Upper lobe of left lung (tissue), 6 donors: ENCODE results near the gene CELA1. TPM values are rescaled to one million over a fixed set of nuclear protein-coding genes. Genes with fewer than 3 reads are reported as not detected.
"Not testable (repeated sequence)": the region's sequence is repeated elsewhere in the genome, so short reads cannot be mapped to it uniquely, and the experiment has no call there.

ENCODE experiments used
- ATAC-seq, 2 donors: fragments of 200-7000 bp; cut with Tn5 transposase; one replicate each; pipeline ENCODE4 v1.9.1; 2022; ENCODE audit warnings: mild to moderate bottlenecking in 2 of 2, moderate library complexity in 2 of 2; ENCODE audit not compliant: low FRiP score in 2 of 2
- DNase-seq, 2 donors: peaks; one replicate each; pipeline ENCODE4 v3.0.0-alpha.2; 2019 to 2020
- H3K27ac ChIP-seq, 4 donors: fragments of 200-600 bp; sonication (generic); one replicate each; pipeline ENCODE4 v1.5.1; 2016 to 2019
- H3K27me3 ChIP-seq, 4 donors: fragments of 200-600 bp; sonication (generic); one replicate each; pipeline ENCODE4 v1.5.1; 2017 to 2019
- H3K36me3 ChIP-seq, 4 donors: fragments of 200-600 bp; sonication (generic); one replicate each; pipeline ENCODE4 v1.5.1; 2016 to 2019
- H3K4me1 ChIP-seq, 4 donors: fragments of 200-600 bp; sonication (generic); one replicate each; pipeline ENCODE4 v1.5.1; 2018 to 2019
- H3K4me3 ChIP-seq, 4 donors: fragments of 200-600 bp; sonication (generic); one replicate each; pipeline ENCODE4 v1.5.1; 2017 to 2019; ENCODE audit warnings: mild to moderate bottlenecking in 2 of 4, moderate library complexity in 1 of 4
- H3K9me3 ChIP-seq, 4 donors: fragments of 200-600 bp; sonication (generic); one replicate each; pipeline ENCODE4 v1.5.1; 2018 to 2019
- EP300 ChIP-seq, 4 donors: sonication (generic); formaldehyde crosslinking; IDR thresholded peaks; one replicate each; pipeline ENCODE4 v1.5.1; 2017; ENCODE audit warnings: antibody characterized with exemption in 4 of 4, control low read depth in 2 of 4
- POLR2A ChIP-seq, 4 donors: fragments of 450-650 bp; IDR thresholded peaks; one replicate each; pipeline ENCODE4 v1.5.1; 2016 to 2017; ENCODE audit warnings: antibody characterized with exemption in 4 of 4, mild to moderate bottlenecking in 2 of 4
- POLR2AphosphoS5 ChIP-seq, 2 donors: sonication (generic); formaldehyde crosslinking; IDR thresholded peaks; one replicate each; pipeline ENCODE4 v1.5.1; 2017; ENCODE audit warnings: antibody characterized with exemption in 2 of 2
- WGBS, 2 donors: methylation state at CpG; one replicate each; pipeline ENCODE4 v1.1.5; 2017 to 2018; 5-methylcytosine and 5-hydroxymethylcytosine counted together
- total RNA-seq, 6 donors: library from RNA; depleted of rRNA in 4 of 6; stranded (reverse); fragments of >200 nt in 4 of 6; gene quantifications; one replicate each; pipeline versions ENCODE4 v1.1.0 to v1.2.1, GENCODE V29; 2016 to 2021
- TF ChIP-seq, protein P1 (sequence below), 6 experiments: fragments of 450-650 bp in 4 of 6; fragments of 200-600 bp in 2 of 6; sonication (generic) in 2 of 6; IDR thresholded peaks; one replicate each; pipeline ENCODE4 v1.5.1; 2016 to 2019; ENCODE audit warnings: antibody characterized with exemption in 6 of 6
- donor health status: DM: no; HTN: no; CAD: no; lungs with moderate emphysema.
- donor health status: DM: no; HTN: yes; CAD: no; lungs with severe emphysema.

The CELA1 gene
- total RNA-seq, 6 donors from 2014 or later: not detected

DNA sequence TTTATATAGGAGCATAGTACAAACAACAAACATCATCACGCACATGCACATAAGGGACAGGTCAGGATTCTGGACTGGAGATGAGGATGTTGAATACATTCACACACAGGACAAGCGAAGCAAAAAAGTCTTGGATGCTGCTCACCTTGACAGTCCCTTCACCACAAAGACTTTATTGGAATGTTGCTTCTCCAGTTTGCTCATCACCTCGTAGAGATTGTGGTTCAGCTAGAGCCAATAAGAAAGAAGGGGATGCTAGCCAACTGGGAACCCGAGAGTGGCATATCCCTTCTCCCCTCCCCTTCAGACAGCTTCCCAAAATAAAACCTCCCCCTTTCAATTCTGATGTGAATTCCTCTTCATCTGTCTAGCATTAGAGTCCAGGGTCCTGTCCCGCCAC, 50.8 kb downstream of the CELA1 start:
- no peak for DNase-seq
- Histone ChIP-seq H3K9me3 (no peaks in the 10 kb centered on the region), H3K4me1 (no peaks in the 10 kb centered on the region), H3K36me3 (peaks cover 0 to 11% (median 3%) of the 10 kb centered on the region in 4 donors), H3K27me3 (no peaks in the 10 kb centered on the region), H3K4me3 (no peak overlapping the region), H3K27ac (no peak overlapping the region)
- ATAC-seq: no peak
- 78 to 91% methylated on average over 5 of the region's 5 CpGs for WGBS, 2 donors
- no peak for TF ChIP-seq EP300 (IDR thresholded peaks at IDR 0.05)
- no peak for TF ChIP-seq POLR2AphosphoS5 (IDR thresholded peaks at IDR 0.05)
- TF ChIP-seq POLR2A (IDR thresholded peaks at IDR 0.05): no peak
- TF ChIP-seq, protein P1, sequence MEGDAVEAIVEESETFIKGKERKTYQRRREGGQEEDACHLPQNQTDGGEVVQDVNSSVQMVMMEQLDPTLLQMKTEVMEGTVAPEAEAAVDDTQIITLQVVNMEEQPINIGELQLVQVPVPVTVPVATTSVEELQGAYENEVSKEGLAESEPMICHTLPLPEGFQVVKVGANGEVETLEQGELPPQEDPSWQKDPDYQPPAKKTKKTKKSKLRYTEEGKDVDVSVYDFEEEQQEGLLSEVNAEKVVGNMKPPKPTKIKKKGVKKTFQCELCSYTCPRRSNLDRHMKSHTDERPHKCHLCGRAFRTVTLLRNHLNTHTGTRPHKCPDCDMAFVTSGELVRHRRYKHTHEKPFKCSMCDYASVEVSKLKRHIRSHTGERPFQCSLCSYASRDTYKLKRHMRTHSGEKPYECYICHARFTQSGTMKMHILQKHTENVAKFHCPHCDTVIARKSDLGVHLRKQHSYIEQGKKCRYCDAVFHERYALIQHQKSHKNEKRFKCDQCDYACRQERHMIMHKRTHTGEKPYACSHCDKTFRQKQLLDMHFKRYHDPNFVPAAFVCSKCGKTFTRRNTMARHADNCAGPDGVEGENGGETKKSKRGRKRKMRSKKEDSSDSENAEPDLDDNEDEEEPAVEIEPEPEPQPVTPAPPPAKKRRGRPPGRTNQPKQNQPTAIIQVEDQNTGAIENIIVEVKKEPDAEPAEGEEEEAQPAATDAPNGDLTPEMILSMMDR (IDR thresholded peaks at IDR 0.05): no peak

DNA sequence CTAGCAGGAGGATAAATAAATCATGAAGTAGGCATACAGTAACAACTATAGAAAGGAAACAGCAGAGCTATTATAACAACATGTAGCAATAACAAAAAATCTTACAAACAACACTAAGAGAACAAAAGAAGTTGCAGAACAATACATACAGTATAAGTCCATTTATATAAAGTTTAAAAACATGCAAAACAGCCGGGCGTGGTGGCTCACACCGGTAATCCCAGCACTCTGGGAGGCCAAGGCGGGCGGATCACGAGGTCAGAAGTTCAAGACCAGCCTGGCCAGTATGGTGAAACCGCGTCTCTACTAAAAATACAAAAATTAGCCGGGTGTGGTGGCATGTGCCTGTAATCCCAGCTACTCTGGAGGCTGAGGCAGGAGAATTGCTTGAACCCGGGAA, 52.4 kb downstream of the CELA1 start:
- H3K27me3 ChIP-seq, H3K36me3 ChIP-seq, ATAC-seq, H3K4me1 ChIP-seq, H3K27ac ChIP-seq, H3K9me3 ChIP-seq, DNase-seq, H3K4me3 ChIP-seq: not testable (repeated sequence)
- 86 to 88% methylated on average over 10 of the region's 10 CpGs for WGBS, 2 donors

DNA sequence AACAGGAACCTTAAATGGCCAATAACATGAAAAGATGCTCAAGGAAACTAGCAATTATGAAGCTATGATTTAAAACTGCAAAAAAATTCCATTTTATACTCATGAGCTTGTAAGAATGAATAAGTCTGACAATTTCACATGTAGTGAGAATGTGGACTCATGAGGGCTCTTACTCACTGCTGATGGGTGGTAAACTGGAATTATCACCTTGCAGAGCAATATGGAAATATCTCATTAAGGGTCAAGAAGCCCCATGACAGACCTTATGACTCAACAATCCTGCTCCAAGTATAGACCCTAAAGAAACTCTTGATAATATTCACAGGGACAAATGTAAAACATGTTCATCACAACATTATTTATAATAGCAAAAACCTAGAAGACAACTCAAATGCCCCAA, 52.8 kb downstream of the CELA1 start:
- H3K27me3 ChIP-seq: no peaks in the 10 kb centered on the region
- TF ChIP-seq POLR2A (IDR thresholded peaks at IDR 0.05) (no peak), POLR2AphosphoS5 (IDR thresholded peaks at IDR 0.05) (no peak), EP300 (IDR thresholded peaks at IDR 0.05) (no peak)
- TF ChIP-seq, protein P1 (IDR thresholded peaks at IDR 0.05): no peak
- no peak overlapping the region for H3K4me3 ChIP-seq
- DNase-seq: no peak
- H3K36me3 ChIP-seq: peaks cover 0 to 7% (median 3%) of the 10 kb centered on the region in 4 donors
- no peaks in the 10 kb centered on the region for H3K9me3 ChIP-seq
- H3K4me1 ChIP-seq: no peaks in the 10 kb centered on the region
- ATAC-seq: no peak
- no peak overlapping the region for H3K27ac ChIP-seq

DNA sequence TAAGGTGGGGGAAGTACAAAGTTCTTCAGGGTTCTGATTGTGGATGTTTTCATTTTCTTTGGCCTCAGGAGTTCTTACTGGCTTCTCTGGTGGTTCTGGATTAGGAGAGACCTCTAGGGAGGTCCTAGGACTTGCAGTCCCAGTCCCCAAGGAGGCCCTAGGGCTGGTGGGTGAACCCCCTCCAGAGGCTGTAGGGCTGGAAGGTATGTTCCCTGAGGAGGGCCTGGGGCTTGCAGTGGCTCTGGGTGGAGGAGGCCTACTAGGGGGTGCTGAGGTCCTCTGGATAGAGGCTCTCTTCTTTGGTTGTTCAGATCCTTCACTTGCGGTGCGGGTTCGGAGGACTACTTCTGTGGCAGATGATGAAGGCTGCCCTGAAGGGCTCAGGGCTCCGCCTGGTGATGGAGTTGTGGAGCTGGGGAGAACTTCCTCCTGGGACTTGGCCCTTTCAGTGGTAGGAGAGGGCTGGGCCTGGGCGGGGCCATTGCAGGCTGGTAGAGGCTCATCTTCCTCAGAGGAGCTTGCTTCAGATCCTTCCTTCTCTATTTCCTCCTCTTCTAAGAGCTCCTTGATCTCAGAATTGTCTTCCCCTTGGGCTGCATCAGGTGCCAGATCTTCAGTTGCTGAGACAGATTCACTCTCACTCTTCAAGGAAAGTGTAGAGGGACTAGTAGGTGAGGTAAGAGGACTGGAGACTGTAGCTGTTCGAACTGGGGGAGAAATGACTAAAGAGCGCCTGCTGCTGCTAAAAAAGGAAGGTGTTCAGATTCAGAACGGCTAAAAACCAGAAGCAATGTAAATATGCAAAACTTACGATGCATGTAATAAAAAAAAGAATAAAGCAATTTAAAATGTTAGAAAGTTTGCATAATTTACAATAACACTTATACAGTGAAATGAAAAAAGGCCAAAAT, 54.6 kb downstream of the CELA1 start:
- DNase-seq: peak in 1 of 2 donors; percentile 79

DNA sequence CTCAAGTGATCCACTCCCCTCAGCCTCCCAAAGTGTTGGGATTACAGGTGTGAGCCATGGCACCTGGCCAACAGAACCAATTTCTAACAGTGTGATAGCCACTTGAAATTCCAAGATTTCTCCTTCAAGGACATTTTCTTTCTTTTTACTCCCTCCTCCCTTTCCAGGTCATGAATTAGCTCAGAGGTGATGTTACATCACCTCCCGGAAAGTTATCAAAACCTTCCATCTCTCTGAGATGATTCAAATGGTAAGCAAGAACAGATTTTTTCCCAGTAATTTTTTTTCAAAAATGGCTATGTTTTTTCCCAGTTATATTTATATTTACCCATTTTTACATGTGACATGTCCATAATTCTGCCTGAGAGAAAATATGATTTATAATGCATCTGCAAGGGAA, 60.6 kb downstream of the CELA1 start:
- 60 to 66% methylated on average over 1 of the region's 1 CpG for WGBS, 2 donors
- no peak for DNase-seq

More for the DNA sequence above, 54.6 kb downstream of the CELA1 start:
- not testable (repeated sequence) for H3K36me3 ChIP-seq, H3K4me1 ChIP-seq, H3K27ac ChIP-seq, H3K27me3 ChIP-seq, H3K9me3 ChIP-seq, H3K4me3 ChIP-seq
- ATAC-seq: peak; percentile 66 to 87
- 73 to 77% methylated on average over 5 to 9 of the region's 9 CpGs for WGBS, 2 donors

More for the DNA sequence above, 60.6 kb downstream of the CELA1 start:
- no peak overlapping the region for H3K4me3 ChIP-seq
- H3K9me3 ChIP-seq: no peaks in the 10 kb centered on the region
- H3K27me3 ChIP-seq: no peaks in the 10 kb centered on the region
- ATAC-seq: no peak
- TF ChIP-seq, protein P1 (IDR thresholded peaks at IDR 0.05): no peak
- TF ChIP-seq POLR2A (IDR thresholded peaks at IDR 0.05) (no peak), EP300 (IDR thresholded peaks at IDR 0.05) (no peak), POLR2AphosphoS5 (IDR thresholded peaks at IDR 0.05) (no peak)
- H3K27ac ChIP-seq: no peak overlapping the region
- H3K4me1 ChIP-seq: no peaks in the 10 kb centered on the region
- peaks cover 0 to 3% (median 0%) of the 10 kb centered on the region in 4 donors for H3K36me3 ChIP-seq
